WTC11 (cell line): Measurements from ENCODE around the gene LTBP3. TPM values are rescaled to one million over a fixed set of nuclear protein-coding genes. Genes with fewer than 3 reads are reported as not detected.

Source experiments
- ATAC-seq: fragments of 200-7000 bp; cut with Tn5 transposase; 2 replicates; pipeline ENCODE4 v1.10.0; 2021; ENCODE audit warnings: mild to moderate bottlenecking, moderate library complexity
- CTCF ChIA-PET: fragments of 300-600 bp; sonication (Branson Sonifier 250); formaldehyde crosslinking; loops from one replicate; lab custom pipeline; 2021; ENCODE audit warnings: antibody characterized with exemption; lab: Charles Lee
- POLR2A ChIA-PET: fragments of 350-600 bp; sonication (Branson Sonifier 250); formaldehyde crosslinking; loops from one replicate; lab custom pipeline; 2021; ENCODE audit warnings: antibody characterized with exemption; lab: Charles Lee
- DNase-seq: peaks from one replicate; pipeline ENCODE4 v3.0.0; 2021; ENCODE audit warnings: low spot score
- H3K27ac Mint-ChIP-seq: 2 replicates; pipeline ENCODE4 v1.8.0; 2021; ENCODE audit warnings: mixed read lengths
- H3K27me3 Mint-ChIP-seq: 2 replicates; pipeline ENCODE4 v1.8.0; 2021; ENCODE audit warnings: low read depth, mild to moderate bottlenecking, moderate library complexity, mixed read lengths
- H3K36me3 Mint-ChIP-seq: 2 replicates; pipeline ENCODE4 v1.8.0; 2021; ENCODE audit warnings: mixed read lengths
- H3K4me1 Mint-ChIP-seq: 2 replicates; pipeline ENCODE4 v1.8.0; 2022; ENCODE audit warnings: mixed read lengths
- H3K4me3 Mint-ChIP-seq: 2 replicates; pipeline ENCODE4 v1.8.0; 2021; ENCODE audit warnings: mild to moderate bottlenecking, moderate library complexity, mixed read lengths
- H3K9me3 Mint-ChIP-seq: 2 replicates; pipeline ENCODE4 v1.8.0; 2021; ENCODE audit warnings: mixed read lengths
- CREM ChIP-seq: sonication (generic); formaldehyde crosslinking; IDR thresholded peaks from 2 replicates; pipeline ENCODE4 v1.8.1; 2022; ENCODE audit warnings: mild to moderate bottlenecking, missing genetic modification reagents, moderate library complexity
- E2F4 ChIP-seq: sonication (generic); formaldehyde crosslinking; IDR thresholded peaks from 2 replicates; pipeline ENCODE4 v1.8.1; 2022; ENCODE audit warnings: low read depth, mild to moderate bottlenecking, moderate library complexity, missing genetic modification reagents, borderline replicate concordance
- ELF4 ChIP-seq: sonication (generic); formaldehyde crosslinking; IDR thresholded peaks from 2 replicates; pipeline ENCODE4 v1.8.1; 2022; ENCODE audit warnings: low read depth, mild to moderate bottlenecking, moderate library complexity, missing genetic modification reagents
- FOXP1 ChIP-seq: sonication (generic); formaldehyde crosslinking; IDR thresholded peaks from 2 replicates; pipeline ENCODE4 v1.8.0; 2022; ENCODE audit warnings: missing genetic modification reagents, mild to moderate bottlenecking, moderate library complexity, borderline replicate concordance
- JUN ChIP-seq: sonication (generic); formaldehyde crosslinking; IDR thresholded peaks from 2 replicates; pipeline ENCODE4 v1.8.0; 2023; ENCODE audit warnings: mild to moderate bottlenecking, missing genetic modification reagents
- KAT7 ChIP-seq: sonication (generic); formaldehyde crosslinking; IDR thresholded peaks from 2 replicates; pipeline ENCODE4 v1.8.1; 2023; ENCODE audit warnings: missing genetic modification reagents, mild to moderate bottlenecking, borderline replicate concordance
- MAX ChIP-seq: sonication (generic); formaldehyde crosslinking; IDR thresholded peaks from 2 replicates; pipeline ENCODE4 v1.8.0; 2022; ENCODE audit warnings: mild to moderate bottlenecking, missing genetic modification reagents
- MLX ChIP-seq: sonication (generic); formaldehyde crosslinking; IDR thresholded peaks from 2 replicates; pipeline ENCODE4 v1.8.1; 2023; ENCODE audit warnings: mild to moderate bottlenecking, missing genetic modification reagents, moderate library complexity
- MXD4 ChIP-seq: fragments of 250-450 bp; sonication (Bioruptor Pico); IDR thresholded peaks from 2 replicates; pipeline ENCODE4 v1.8.0; 2021; ENCODE audit warnings: mild to moderate bottlenecking, moderate library complexity, borderline replicate concordance
- MYBL2 ChIP-seq: sonication (generic); formaldehyde crosslinking; IDR thresholded peaks from 2 replicates; pipeline ENCODE4 v1.8.1; 2023; ENCODE audit warnings: mild to moderate bottlenecking, moderate library complexity, missing genetic modification reagents
- NFE2L1 ChIP-seq: sonication (generic); formaldehyde crosslinking; IDR thresholded peaks from 2 replicates; pipeline ENCODE4 v1.8.1; 2023; ENCODE audit warnings: missing genetic modification reagents
- NFYB ChIP-seq: sonication (generic); formaldehyde crosslinking; conservative IDR thresholded peaks from 2 replicates; pipeline ENCODE4 v1.8.0; 2022; ENCODE audit warnings: low read depth, missing genetic modification reagents
- NR3C1 ChIP-seq: sonication (generic); formaldehyde crosslinking; conservative IDR thresholded peaks from 2 replicates; pipeline ENCODE4 v1.8.1; 2023; ENCODE audit warnings: low read depth, mild to moderate bottlenecking, missing genetic modification reagents
- PRDM15 ChIP-seq: sonication (generic); formaldehyde crosslinking; IDR thresholded peaks from 2 replicates; pipeline ENCODE4 v1.8.0; 2022; ENCODE audit warnings: missing genetic modification reagents
- RELA ChIP-seq: sonication (generic); formaldehyde crosslinking; IDR thresholded peaks from 2 replicates; pipeline ENCODE4 v1.8.1; 2022; ENCODE audit warnings: missing genetic modification reagents, mild to moderate bottlenecking, borderline replicate concordance
- RORB ChIP-seq: fragments of 250-450 bp; sonication (Bioruptor Pico); IDR thresholded peaks from 2 replicates; pipeline ENCODE4 v1.9.0; 2021; ENCODE audit warnings: mild to moderate bottlenecking
- STAT6 ChIP-seq: sonication (generic); formaldehyde crosslinking; conservative IDR thresholded peaks from 2 replicates; pipeline ENCODE4 v1.8.1; 2023; ENCODE audit warnings: mild to moderate bottlenecking, low read depth, missing genetic modification reagents, moderate library complexity
- TCF7 ChIP-seq: sonication (generic); formaldehyde crosslinking; IDR thresholded peaks from 2 replicates; pipeline ENCODE4 v1.8.0; 2022; ENCODE audit warnings: mild to moderate bottlenecking, low read depth, missing genetic modification reagents, moderate library complexity
- TEAD4 ChIP-seq: sonication (generic); formaldehyde crosslinking; IDR thresholded peaks from 2 replicates; pipeline ENCODE4 v1.8.0; 2022; ENCODE audit warnings: mild to moderate bottlenecking, missing genetic modification reagents
- ZBTB43 ChIP-seq: sonication (generic); formaldehyde crosslinking; IDR thresholded peaks from 2 replicates; pipeline ENCODE4 v1.8.1; 2023; ENCODE audit warnings: mild to moderate bottlenecking, missing genetic modification reagents
- ZMAT4 ChIP-seq: fragments of 250-450 bp; sonication (Bioruptor Pico); IDR thresholded peaks from 2 replicates; pipeline ENCODE4 v1.9.0; 2021; ENCODE audit warnings: mild to moderate bottlenecking
- ZNF263 ChIP-seq: sonication (generic); formaldehyde crosslinking; IDR thresholded peaks from 2 replicates; pipeline ENCODE4 v1.8.1; 2022; ENCODE audit warnings: low read depth, mild to moderate bottlenecking, moderate library complexity, missing genetic modification reagents
- ZNF317 ChIP-seq: sonication (generic); formaldehyde crosslinking; IDR thresholded peaks from 2 replicates; pipeline ENCODE4 v1.8.1; 2023; ENCODE audit warnings: low read depth, mild to moderate bottlenecking, moderate library complexity, missing genetic modification reagents, borderline replicate concordance
- ZNF423 ChIP-seq: fragments of 250-450 bp; sonication (Bioruptor Pico); IDR thresholded peaks from 2 replicates; pipeline ENCODE4 v2.1.2; 2022; ENCODE audit warnings: mild to moderate bottlenecking, moderate library complexity
- ZNF671 ChIP-seq: fragments of 250-450 bp; sonication (Bioruptor Pico); IDR thresholded peaks from 2 replicates; pipeline ENCODE4 v1.8.0; 2021; ENCODE audit warnings: mild to moderate bottlenecking
- total RNA-seq: library from RNA; stranded (reverse); gene quantifications from 3 replicates; pipeline ENCODE4 v1.2.3, GENCODE V29; 2021

LTBP3 gene
- total RNA-seq, 1 experiment from 2014 or later, result 20.7 TPM

GRCh38 chr11:65591939-65592857 is 34.0 kb upstream of the LTBP3 start (continued):
- TF ChIP-seq TCF7 (CRISPR knock-in tag) (no peak), ZNF263 (no peak), JUN (CRISPR knock-in tag) (no peak), ZNF317 (CRISPR knock-in tag) (no peak), ZMAT4 (CRISPR knock-in tag) (no peak), ZNF671 (CRISPR knock-in tag) (no peak), TEAD4 (CRISPR knock-in tag) (no peak), MLX (no peak), STAT6 (CRISPR knock-in tag) (0 out of 2 replicates have a peak, but pooled peaks have one; percentile 37), RELA (CRISPR knock-in tag) (peak; percentile 70; the same call in 1 of the 2 replicates), PRDM15 (CRISPR knock-in tag) (peak; percentile 52)

- ChIA-PET POLR2A (interaction anchor here (0.9 kb wide), 1 partner anchor 49 kb away, joined by 3 read pairs; no protein-coding TSS in a partner anchor), CTCF (interaction anchor here (1.2 to 13.8 kb wide), 8 partner anchors 15 to 261 kb away, joined by 4 to 311 read pairs (median 30); partner anchors contain the start of genes EHBP1L1, FAM89B, LTBP3 and MAP3K11)
- Mint-ChIP-seq H3K27me3 (peaks cover 74% of the 10 kb centered on the region), H3K4me3 (no peak overlapping the region; the same call in 1 of the 2 replicates), H3K27ac (no peak overlapping the region), H3K9me3 (no peaks in the 10 kb centered on the region), H3K36me3 (no peaks in the 10 kb centered on the region), H3K4me1 (peaks cover 32% of the 10 kb centered on the region)
- DNase-seq (no peak), ATAC-seq (no peak)
- TF ChIP-seq RORB (CRISPR knock-in tag), result no peak
- TF ChIP-seq ELF4 (CRISPR knock-in tag), result no peak
- TF ChIP-seq KAT7 (CRISPR knock-in tag), result no peak
- no peak for TF ChIP-seq ZBTB43
- no peak for TF ChIP-seq MYBL2
- TF ChIP-seq E2F4, result no peak
- no peak for TF ChIP-seq TCF7 (CRISPR knock-in tag)
- no peak for TF ChIP-seq FOXP1 (CRISPR knock-in tag)
- no peak for TF ChIP-seq NFE2L1 (CRISPR knock-in tag)
- TF ChIP-seq CREM (CRISPR knock-in tag), result no peak
- no peak for TF ChIP-seq NFYB (CRISPR knock-in tag)
- TF ChIP-seq ZNF263, result no peak
- TF ChIP-seq ZNF423 (CRISPR knock-in tag), result no peak
- no peak for TF ChIP-seq MAX (CRISPR knock-in tag)
- TF ChIP-seq MXD4 (CRISPR knock-in tag), result no peak
- no peak for TF ChIP-seq NR3C1
Measured at GRCh38 chr11:65590240-65590738, 32.1 kb upstream of the LTBP3 start.
